Kidney tubule cell (primary cell): ENCODE data around the gene NRP2.

Experiments used
- DNase-seq: peaks from one replicate; pipeline ENCODE4 v3.0.0-alpha.2; 2018; ENCODE audit warnings: low spot score

NRP2 gene

GRCh38 chr2:205757271-205757670 is 75.0 kb downstream of the NRP2 start:
- DNase-seq, result no peak

GRCh38 chr2:205758051-205758450 is 75.8 kb downstream of the NRP2 start:
- peak; percentile 53 for DNase-seq

DNA sequence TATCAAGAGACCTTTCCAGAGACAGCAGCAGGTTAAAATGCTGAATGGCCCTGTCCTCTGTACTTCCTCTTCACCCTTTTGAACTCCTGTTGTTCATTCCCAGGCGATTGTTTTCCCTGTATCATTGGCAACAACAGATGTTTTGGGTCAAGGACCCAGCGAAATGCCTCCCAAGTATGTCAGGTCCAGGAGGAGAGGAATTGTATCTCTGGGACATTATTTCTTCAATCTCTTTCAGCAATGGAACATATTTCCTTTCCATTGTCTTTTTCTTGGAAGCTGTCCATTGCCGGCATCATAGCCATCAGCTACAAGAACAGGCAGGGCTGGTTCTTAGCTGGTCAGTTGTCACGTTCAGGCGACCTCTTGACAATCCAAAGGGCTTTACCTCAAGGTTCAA is 76.2 kb downstream of the NRP2 start:
- no peak for DNase-seq

- no peak for DNase-seq
Measured at GRCh38 chr2:205759257-205759656, 77.0 kb downstream of the NRP2 start.

GRCh38 chr2:205759732-205760131 is 77.4 kb downstream of the NRP2 start:
- no peak for DNase-seq

DNA sequence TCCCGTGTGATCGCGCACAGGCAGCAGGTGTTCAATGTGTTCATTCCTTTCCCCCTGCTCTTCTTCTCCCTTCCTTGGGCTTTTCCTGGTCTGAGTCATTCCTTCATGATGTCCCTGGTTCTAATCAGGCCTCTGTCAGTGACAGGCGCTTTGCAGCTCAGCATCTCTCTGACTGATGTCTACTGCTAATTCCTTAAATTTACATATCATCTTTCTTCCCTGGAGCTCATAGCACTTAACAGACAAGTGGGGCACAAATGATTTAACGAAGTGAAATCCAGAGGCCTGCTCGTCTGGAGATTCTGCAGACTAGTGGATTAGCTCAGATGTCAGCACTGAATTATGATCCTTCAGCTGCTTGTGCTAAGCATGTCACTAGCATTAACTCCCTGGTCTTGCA is 77.9 kb downstream of the NRP2 start:
- no peak for DNase-seq

DNA sequence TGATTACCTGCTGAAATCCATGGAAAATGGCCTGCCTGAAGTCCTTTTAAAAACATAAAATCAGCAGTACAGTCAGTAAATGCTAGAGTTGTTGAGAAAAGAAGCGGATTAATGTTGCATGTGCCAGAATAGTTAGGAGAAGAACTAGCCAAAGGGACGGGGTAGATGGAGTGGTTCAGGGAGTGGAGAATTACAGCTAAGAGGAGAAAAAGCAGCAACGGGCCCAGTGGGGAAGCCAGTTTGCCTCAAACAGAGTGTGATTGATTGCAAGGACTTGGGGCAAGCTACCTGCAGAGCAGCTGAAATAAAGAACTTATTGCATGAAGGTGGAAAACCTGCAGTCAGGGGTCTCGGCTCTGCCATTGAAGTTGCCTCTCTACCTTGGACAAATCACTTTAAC is 79.1 kb downstream of the NRP2 start:
- no peak for DNase-seq

- DNase-seq, result no peak
Measured at GRCh38 chr2:205762881-205763280, 80.6 kb downstream of the NRP2 start.

DNA sequence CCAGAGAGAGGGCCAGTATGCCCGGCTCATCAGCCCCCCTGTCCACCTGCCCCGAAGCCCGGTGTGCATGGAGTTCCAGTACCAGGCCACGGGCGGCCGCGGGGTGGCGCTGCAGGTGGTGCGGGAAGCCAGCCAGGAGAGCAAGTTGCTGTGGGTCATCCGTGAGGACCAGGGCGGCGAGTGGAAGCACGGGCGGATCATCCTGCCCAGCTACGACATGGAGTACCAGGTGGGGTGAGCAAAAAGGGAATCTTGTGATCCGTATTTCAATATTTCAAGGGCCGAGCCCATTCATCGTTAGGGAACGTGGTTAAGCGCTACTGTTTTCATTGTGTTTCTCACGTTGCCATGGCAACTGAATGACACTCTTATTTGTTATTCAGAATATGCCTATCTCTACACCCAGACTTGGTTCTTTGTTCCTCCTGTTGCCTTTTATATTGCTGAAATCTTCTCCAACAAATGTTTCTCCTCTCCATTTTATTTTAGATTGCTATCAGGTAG is 81.5 kb downstream of the NRP2 start:
- peak; percentile 68 for DNase-seq

- DNase-seq, result no peak
Measured at GRCh38 chr2:205764270-205764746, 82.0 kb downstream of the NRP2 start.

DNA sequence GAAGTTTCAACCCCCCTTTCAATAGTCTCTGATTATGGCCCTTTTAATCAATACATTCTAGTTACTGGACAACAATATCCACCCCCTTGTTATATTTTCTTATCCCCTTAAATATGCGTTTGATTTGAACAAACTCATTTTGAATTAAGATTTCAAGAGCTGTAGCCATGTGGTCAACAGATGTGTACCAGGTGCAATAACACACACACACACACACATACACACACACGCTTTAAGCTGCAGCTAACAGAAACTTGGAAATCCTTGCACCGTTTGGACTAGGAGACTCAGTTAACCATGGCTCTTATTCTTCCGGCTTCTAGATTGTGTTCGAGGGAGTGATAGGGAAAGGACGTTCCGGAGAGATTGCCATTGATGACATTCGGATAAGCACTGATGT is 82.8 kb downstream of the NRP2 start:
- no peak for DNase-seq

- peak; percentile 64 for DNase-seq
Measured at GRCh38 chr2:205766779-205767359, 84.6 kb downstream of the NRP2 start.

GRCh38 chr2:205767617-205768016 is 85.3 kb downstream of the NRP2 start:
- DNase-seq, result no peak

DNA sequence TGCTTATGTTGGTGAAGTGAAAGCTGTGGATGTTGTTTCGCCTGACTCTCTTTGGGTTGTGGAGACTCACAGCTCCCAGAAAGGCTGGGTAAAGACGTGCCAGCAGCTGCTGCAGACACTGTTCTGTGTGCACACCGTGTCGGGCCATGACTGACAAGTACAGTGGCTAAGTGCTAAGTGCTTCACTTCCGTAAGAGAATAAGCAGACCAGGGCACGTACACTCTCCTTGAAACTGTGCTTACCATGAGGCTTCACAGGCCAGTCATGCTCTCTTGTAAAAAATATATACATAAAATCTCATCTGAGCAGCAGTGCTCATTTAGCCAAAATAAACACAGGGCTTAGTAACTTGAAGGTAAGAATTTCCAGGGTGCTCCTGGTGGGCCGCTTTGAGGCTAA is 86.0 kb downstream of the NRP2 start:
- no peak for DNase-seq

DNA sequence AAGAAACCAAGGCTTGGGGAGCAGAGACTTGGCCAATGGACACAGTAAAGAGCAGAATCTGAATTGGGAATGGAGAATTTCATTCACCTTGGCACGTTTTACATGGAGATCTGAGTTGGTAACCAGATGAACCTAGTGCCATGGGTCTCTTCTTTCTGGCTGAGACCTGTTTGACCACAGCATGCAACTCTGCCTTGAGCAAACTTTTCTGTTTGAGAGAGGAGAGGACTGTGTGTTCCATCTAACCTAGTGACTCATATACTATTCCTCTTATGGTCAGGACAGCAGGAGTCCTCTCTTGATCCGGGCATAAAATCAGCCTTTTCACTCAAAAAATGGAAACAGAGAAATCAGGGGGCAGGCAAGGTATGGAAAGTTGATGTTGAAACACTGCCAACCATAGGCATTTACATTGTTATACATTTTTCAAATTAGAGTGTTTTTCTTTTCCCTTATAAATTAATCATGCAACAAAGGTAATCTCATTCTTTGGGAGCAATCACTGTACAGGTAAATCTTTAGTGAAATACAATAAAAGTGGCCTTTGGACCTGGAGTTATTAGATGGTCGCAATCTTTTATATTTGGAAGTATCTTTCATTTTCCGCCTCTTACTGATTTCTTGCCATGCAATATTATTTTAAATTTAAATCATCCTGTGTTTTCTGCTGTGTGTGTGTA is 86.7 kb downstream of the NRP2 start:
- no peak for DNase-seq

GRCh38 chr2:205769495-205769850 is 87.2 kb downstream of the NRP2 start:
- peak; percentile 64 for DNase-seq

GRCh38 chr2:205769879-205770278 is 87.6 kb downstream of the NRP2 start:
- no peak for DNase-seq

- no peak for DNase-seq
Measured at GRCh38 chr2:205770577-205770976, 88.3 kb downstream of the NRP2 start.

DNA sequence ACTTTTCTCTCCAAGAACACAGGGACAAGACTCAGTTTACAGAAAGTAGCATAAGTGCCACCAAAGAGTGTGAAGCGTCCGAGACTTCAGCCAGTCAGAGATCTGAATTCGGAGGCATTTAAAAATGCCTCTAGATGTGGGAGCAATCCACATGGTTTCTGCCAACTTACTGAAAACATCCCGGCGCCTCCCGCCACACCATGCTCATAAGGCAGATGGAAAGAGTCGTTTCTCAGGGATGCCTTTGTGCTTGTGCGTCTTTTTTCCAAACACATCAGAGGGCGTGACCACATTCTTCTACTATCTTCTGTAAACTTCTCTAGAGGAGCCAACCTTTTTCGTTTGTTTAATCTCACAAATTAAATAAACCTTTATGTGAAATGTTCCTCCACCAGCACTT is 88.7 kb downstream of the NRP2 start:
- no peak for DNase-seq

DNA sequence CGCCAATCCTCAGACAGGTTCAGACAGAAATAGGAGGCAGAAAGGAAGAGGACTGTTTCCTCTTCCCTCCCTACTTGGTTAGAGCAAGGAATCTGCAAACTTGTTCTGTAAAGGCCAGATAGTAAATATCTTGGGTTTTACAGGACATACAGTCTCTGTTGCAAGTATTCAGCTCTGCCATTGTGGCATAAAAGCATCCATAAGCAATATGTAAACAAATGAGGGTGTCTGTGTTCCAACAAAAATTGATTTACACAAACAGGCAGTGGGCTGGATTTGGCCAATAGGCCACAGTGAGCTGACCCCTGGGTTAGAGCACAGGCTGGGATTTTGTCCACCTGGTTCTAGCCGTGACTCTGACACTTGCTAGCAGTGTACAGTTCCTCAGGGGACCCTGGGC is 89.4 kb downstream of the NRP2 start:
- DNase-seq, result no peak

GRCh38 chr2:205772983-205773382 is 90.7 kb downstream of the NRP2 start:
- DNase-seq, result no peak

DNA sequence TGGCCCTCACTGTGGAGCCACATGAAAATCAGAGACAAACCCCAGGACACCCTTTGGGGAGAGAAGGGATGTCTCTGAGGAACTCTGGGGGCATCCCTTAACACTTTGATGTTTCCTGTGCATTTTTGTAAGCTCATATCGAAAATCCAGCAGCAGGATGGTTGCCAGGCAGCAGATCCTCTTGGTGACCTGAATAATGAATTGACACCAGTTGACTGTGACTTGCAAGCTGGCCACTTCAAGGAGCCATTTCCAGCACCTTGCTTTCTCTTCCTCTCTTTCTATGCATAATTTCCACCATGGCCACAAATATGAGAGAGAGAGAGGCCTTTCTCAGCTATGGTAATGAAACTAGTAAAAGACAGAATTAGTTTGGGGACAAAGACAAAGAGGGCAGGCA is 91.7 kb downstream of the NRP2 start:
- no peak for DNase-seq

GRCh38 chr2:205775097-205775877 is 93.0 kb downstream of the NRP2 start:
- peak; percentile 52 for DNase-seq
